ENCODE results near the gene HSD17B1.
A peak's percentile ranks its signal among the peaks of the same experiment; 100 is the strongest.

HSD17B1 gene

DNA sequence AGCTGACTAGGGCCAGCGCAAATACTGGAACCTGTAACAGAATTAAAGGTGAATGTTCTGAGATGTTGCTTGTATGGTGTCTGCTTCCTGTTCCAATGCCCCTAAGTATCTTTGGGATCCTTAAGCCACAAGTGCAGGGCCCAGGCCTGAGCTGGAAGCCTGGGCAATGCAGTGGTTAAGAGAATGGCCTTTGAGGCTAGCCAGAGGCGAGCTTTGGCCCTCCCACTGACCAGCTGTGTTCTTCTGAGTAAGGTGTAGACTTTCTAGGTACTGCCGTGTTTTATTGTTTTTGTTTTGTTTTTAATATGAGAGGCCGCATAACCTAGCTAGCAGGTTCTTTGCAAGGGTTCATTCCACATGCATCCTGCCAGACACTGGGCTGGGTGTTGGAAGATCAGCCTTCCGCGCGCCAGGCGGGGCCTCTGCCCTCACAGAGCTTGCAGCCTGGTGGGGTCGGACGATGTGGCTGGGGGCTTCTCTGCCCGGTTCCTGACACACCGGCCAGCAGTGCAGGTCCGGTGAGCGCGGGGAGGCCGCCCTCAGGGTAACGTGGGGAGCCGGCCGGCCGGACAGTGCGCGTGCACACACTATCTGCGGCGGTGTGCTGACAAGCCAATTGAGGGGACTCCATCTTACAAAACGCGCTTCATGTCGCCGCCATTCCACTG, 13.6 kb downstream of the HSD17B1 start:
- no peak for DNase-seq (ENCODE audit: low read depth in 4 of 4, low spot score in 1 of 4)

- peak; percentile 82 to 87 (median 84) for DNase-seq (ENCODE audit: low read depth in 4 of 4, low spot score in 1 of 4)
Measured at GRCh38 chr17:42566883-42567573, 14.3 kb downstream of the HSD17B1 start, which contains the start of gene MLX. Gene MLX, plus strand, starts transcription at chr17:42567100. Its CDS starts 25 bp downstream, at chr17:42567125.

GRCh38 chr17:42568341-42569111, 15.8 kb downstream of the HSD17B1 start:
- no peak for DNase-seq (ENCODE audit: low read depth in 4 of 4, low spot score in 1 of 4)

GRCh38 chr17:42571435-42572225, 18.9 kb downstream of the HSD17B1 start:
- DNase-seq (ENCODE audit: low read depth in 4 of 4, low spot score in 1 of 4), result no peak

DNA sequence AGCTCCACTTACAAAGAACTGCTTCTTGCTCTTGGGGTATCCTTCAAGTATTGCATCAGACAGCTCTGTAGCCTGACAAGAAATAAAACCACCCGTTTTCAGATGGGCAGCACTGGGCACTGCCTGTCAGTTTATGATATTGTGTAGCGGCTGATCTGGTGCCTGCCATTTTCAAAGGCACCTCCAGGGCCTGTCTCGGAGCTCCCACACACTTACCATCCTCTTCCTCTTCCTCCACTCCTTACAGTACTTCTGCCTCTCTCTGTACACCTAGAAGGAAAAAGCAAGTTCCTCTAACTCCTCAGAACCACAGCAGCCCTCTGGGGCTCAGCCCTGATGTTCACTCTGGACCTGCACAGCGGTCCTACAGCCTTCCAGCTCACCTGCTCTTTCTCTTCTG, 20.4 kb downstream of the HSD17B1 start:
- no peak for DNase-seq (ENCODE audit: low read depth in 4 of 4, low spot score in 1 of 4)

GRCh38 chr17:42574463-42574862, 21.7 kb downstream of the HSD17B1 start:
- DNase-seq (ENCODE audit: low read depth in 4 of 4, low spot score in 1 of 4), result no peak

- no peak for DNase-seq (ENCODE audit: low read depth in 4 of 4, low spot score in 1 of 4)
Measured at GRCh38 chr17:42577140-42577531, 24.4 kb downstream of the HSD17B1 start.

DNA sequence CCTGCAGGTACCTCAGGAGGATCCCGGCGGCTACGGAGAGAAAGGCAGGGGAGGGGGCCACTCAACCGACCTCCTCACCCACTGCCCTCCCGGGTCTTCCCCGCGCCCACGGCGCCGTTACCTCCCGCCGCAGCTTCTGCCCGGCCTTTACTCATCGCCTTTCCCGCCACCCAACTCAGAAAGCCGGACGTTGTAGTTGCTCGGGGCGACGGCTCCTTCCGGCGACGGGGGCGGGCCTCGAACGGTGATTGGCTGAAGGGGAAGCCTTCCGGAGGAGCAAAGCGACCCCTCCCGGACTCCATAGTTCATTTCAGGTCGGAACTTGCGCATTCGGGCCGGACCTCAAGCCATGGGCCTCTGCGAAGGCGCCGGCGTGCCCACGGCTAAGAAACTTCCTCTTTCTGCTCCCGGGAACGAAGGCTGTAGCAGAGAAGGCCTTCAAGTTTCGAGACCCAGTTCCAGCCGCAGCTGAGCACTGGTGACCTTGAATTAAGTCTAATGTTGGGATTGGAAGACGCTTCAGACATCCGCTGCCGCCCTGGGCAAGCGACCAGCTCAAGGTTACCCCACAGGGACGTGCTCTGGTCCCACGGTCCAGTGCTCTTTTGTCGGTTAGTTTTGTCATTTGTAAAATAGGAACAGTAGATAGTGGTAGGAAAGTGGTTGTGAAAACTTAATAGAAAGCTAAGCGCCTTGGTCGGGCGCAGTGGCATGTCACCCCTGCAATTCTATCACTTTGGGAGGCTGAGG, 25.0 kb downstream of the HSD17B1 start, which contains the start of gene PSMC3IP:
Gene PSMC3IP (minus strand): TSS at position 198 of the 750 bp plus-strand sequence. CDS start 43 bp downstream, at position 155.
- DNase-seq (ENCODE audit: low read depth in 4 of 4, low spot score in 1 of 4), result peak; percentile 80 to 93 (median 90)

- peak in 2 of 4 experiments; percentile 60 to 76 for DNase-seq (ENCODE audit: low read depth in 4 of 4, low spot score in 1 of 4)
Measured at GRCh38 chr17:42578282-42578869, 25.7 kb downstream of the HSD17B1 start.

- DNase-seq (ENCODE audit: low read depth in 4 of 4, low spot score in 1 of 4), result no peak
Measured at GRCh38 chr17:42579794-42580551, 27.2 kb downstream of the HSD17B1 start.

DNA sequence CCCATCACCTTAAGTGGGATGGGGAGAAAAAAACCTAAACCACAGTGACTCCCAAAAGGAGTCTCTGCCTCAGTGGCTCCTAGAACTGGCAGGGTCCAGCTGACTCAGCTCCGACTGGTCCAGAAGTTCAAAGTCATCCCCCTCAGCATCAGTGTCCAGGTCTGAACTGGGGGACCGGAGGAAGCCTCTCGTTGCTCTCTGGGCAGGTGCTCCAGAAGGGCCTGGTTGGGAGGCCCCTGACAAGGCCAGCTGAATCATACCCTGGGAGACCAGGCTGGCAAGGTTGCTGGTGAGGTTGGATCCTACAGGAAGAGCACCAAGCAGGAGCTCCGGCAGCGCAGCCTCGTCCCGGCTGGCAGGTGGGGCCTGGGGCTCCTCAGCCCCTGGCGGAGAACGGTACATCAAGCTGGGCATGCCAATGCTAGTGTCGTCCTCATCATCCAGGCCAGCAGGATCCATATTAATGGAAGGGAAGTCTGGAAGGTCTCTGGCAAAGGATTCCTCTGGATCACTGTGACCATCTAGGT, 29.1 kb downstream of the HSD17B1 start:
- DNase-seq (ENCODE audit: low read depth in 4 of 4, low spot score in 1 of 4), result no peak

GRCh38 chr17:42584880-42585279, 32.2 kb downstream of the HSD17B1 start:
- no peak for DNase-seq (ENCODE audit: low read depth in 4 of 4, low spot score in 1 of 4)

DNA sequence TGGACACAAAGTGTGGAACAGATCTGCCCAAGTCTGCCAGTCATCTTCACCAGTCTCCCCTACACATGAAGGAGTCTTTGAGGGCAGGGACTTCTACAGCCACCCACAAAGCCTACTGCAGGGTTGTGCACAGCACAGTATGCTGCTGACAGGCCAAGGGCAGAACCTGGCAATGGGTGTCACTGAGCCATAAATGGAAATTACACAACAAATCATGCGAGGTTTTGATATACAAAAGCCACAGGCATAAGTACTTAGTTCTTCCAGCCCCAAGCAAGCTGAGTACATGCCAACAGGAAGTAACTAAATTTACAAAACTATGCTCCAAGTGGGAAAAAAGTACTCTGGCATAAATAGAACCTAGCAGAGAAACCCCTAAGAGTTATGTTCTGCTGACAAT, 32.6 kb downstream of the HSD17B1 start:
- no peak for DNase-seq (ENCODE audit: low read depth in 4 of 4, low spot score in 1 of 4)

DNA sequence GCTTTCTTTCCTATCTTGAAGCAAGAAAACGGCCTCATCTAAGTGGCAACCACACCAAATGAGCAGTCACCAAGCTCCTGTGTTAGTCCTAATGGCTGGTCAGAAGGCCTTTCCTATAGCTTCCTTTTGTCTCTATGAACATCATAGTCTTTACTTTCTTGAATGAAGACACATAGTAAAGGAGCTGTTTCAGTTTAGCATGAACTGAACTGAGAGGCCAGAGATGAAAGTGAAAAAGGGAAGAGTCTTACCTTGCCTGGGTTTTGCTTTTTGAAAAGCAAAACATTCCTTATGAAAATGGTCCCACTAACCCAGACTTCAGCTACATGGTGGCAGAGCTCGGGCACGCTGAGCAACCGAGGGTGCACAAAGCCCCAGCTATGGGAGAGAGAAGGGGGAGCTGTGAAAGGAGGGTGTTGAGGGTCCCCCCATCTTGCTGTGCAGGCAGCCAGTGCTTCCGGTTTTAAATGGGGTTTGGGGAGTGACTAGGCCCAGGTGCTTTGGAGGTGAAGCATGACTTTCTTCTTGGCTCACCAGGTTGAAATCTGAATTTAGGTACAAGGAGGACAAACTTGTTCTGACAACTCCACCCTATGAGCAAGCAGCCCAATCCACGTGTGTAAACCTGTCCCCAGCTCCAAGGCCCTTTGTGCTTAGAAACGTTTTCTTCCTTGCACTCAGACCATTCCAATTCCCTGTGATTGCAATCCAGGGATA, 33.9 kb downstream of the HSD17B1 start:
- DNase-seq (ENCODE audit: low read depth in 4 of 4, low spot score in 1 of 4), result no peak

DNA sequence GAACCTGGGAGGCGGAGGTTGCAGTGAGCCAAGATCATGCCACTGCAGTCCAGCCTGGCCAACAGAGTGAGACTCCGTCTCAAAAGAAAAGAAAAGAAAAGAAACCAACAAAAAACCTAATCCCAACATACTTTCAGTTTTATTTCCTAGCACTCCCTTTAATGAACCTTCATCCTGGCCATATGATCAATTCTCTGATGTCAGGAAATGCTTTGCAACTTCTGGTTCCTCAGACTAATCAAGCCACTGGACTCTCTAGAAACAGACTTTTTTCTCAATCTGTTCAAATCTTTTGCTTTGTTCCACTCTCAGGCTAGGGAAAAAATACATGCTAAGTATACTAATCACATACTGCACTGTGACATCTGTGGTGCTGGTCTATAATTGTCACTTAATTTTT, 38.2 kb downstream of the HSD17B1 start:
- no peak for DNase-seq (ENCODE audit: low read depth in 4 of 4, low spot score in 1 of 4)

DNA sequence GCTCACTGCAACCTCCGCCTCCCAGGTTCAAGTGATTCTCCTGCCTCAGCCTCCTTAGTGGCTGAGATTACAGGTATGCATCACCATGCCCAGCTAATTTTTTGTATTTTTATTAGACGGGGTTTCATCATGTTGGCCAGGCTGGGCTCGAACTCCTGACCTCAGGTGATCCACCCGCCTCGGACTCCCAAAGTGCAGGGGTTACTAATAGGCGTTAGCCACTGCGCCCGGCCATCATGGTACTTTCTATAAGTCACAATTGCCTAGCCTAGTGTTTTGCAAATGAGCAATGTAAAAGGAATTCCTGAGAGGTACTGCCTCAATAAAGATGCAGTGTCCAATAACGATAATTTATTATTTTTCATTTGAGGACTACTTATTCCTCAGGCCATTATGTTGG, 38.7 kb downstream of the HSD17B1 start:
- no peak for DNase-seq (ENCODE audit: low read depth in 4 of 4, low spot score in 1 of 4)

GRCh38 chr17:42596386-42596785, 43.7 kb downstream of the HSD17B1 start:
- no peak for DNase-seq (ENCODE audit: low read depth in 4 of 4, low spot score in 1 of 4)

DNA sequence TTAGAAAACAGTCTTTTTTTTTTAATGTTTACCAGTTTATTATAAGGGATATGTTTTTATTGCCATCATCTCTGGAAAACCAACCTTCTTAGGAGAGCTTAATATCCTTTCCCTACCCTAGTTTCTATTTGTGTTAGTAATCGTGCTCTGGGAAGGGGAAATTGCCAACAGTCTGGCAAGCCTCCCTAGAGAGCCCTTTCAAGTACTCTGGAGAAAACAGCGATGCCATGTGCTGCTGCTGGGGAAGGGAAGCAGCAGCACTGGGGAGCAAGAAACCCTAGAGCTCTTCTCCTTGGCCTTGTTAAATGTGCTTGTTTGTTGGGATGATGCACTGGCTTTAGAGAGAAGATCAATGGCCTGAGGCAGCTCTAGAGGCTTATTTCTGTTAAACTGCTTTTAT, 46.2 kb downstream of the HSD17B1 start:
- DNase-seq (ENCODE audit: low read depth in 4 of 4, low spot score in 1 of 4), result no peak

Data from stimulated activated CD4-positive, alpha-beta T cell treated with anti-CD3 and anti-CD28 coated beads, Interleukin-1b, Interleukin-23, amount 100 ng/mL, for 24 hours (primary cell).